Ovary (tissue), 9 donors: ENCODE results near the gene LUC7L2. TPM values are rescaled to one million over a fixed set of nuclear protein-coding genes. Genes with fewer than 3 reads are reported as not detected.
"Not testable (repeated sequence)": the region's sequence is repeated elsewhere in the genome, so short reads cannot be mapped to it uniquely, and the experiment has no call there.

Source experiments
- DNase-seq, 5 donors: peaks; one replicate each; pipeline ENCODE4 v3.0.0-alpha.2; 2019 to 2020
- H3K27ac ChIP-seq, 2 donors: fragments of 200-600 bp; one replicate each; pipeline versions ENCODE4 v1.5.1 to v1.8.0; 2019 to 2022
- H3K27me3 ChIP-seq: fragments of 200-600 bp; one replicate; pipeline ENCODE4 v1.8.0; 2022
- H3K36me3 ChIP-seq: fragments of 200-600 bp; sonication (generic); one replicate; pipeline ENCODE4 v1.5.1; 2019
- H3K4me1 ChIP-seq: one replicate; pipeline ENCODE4 v1.8.1; 2013; ENCODE audit warnings: mild to moderate bottlenecking, moderate library complexity; ENCODE audit not compliant: insufficient read depth
- H3K4me3 ChIP-seq: fragments of 200-600 bp; sonication (generic); one replicate; pipeline ENCODE4 v1.5.1; 2017
- H3K9me3 ChIP-seq, 2 donors: fragments of 200-600 bp in 1 of 2; sonication (generic) in 1 of 2; one replicate each; pipeline versions ENCODE4 v1.5.1 to v1.8.1; 2013 to 2019; ENCODE audit warnings: mild to moderate bottlenecking in 1 of 2, moderate library complexity in 1 of 2
- CTCF ChIP-seq, 3 donors: fragments of 450-650 bp in 2 of 3; fragments of 200-600 bp in 1 of 3; IDR thresholded peaks; one replicate each; pipeline versions ENCODE4 v1.5.1 to v1.8.0; 2016 to 2022; ENCODE audit warnings: antibody characterized with exemption in 3 of 3, mild to moderate bottlenecking in 1 of 3
- EP300 ChIP-seq: sonication (generic); formaldehyde crosslinking; IDR thresholded peaks from one replicate; pipeline ENCODE4 v1.6.1; 2017; ENCODE audit warnings: antibody characterized with exemption
- POLR2A ChIP-seq: fragments of 450-650 bp; IDR thresholded peaks from one replicate; pipeline ENCODE4 v1.6.1; 2017; ENCODE audit warnings: antibody characterized with exemption, mild to moderate bottlenecking, moderate library complexity
- WGBS, 3 donors: extraction: QIAGEN DNeasy Blood & Tissue Kit in 1 of 3; methylation state at CpG; one replicate each; pipeline versions ENCODE4 v1.1.5 to v1.1.7; 2013 to 2017; 5-methylcytosine and 5-hydroxymethylcytosine counted together
- intact Hi-C, 4 donors: fragments of 100-400 bp; cut with DNase I; formaldehyde crosslinking; loops; one replicate each; pipeline versions ENCODE4 v1.11.0 to v1.15.1; 2022 to 2023
- polyA plus RNA-seq, 2 donors: library from polyadenylated mRNA; stranded (reverse); fragments of 200-250 nt in 1 of 2; fragments of 350-450 nt in 1 of 2; fragmentation: Illumina TruSeq in 1 of 2; extraction: RNeasy Lipid Tissue Mini Kit (QIAGEN cat#74804) in 1 of 2; gene quantifications; one replicate each; pipeline ENCODE4 v1.2.3, GENCODE V29; 2013 to 2014
- total RNA-seq, 7 donors: library from RNA; depleted of rRNA in 2 of 7; stranded (reverse); fragments of >200 nt in 2 of 7; fragmentation: NEBNext Ultra II Directional in 3 of 7; extraction: Animal tissue kit (Norgen Biotek cat#: 25700) in 3 of 7; gene quantifications; one replicate each; pipeline versions ENCODE4 v1.1.0 to v1.2.4, GENCODE V29; 2016 to 2023
- donor health status: DM: no; HTN: no; CAD: no; lungs with moderate emphysema.
- donor health status: DM: no; HTN: no; CAD: no.
- donor health status: Bipolar disorder and iron deficiency.
- donor health status: DM: yes; HTN: yes; CAD: no.
- donor health status: DM: no; HTN: no; CAD: no.
- donor health status: DM: yes; HTN: yes; CAD: no.

Gene LUC7L2
- total and polyA plus RNA-seq, 9 donors, result 58.9 to 113 (median 87.2) TPM

GRCh38 chr7:139453673-139454321 is 94.1 kb downstream of the LUC7L2 start:
- Histone ChIP-seq H3K9me3 (no peaks in the 10 kb centered on the region), H3K4me3 (no peak overlapping the region), H3K27ac (no peak overlapping the region), H3K27me3 (no peaks in the 10 kb centered on the region), H3K4me1 (no peaks in the 10 kb centered on the region), H3K36me3 (no peaks in the 10 kb centered on the region)
- intact Hi-C loops, result no loop called here
- no peak for DNase-seq
- 52 to 65% (median 55%) methylated on average over 20 of the region's 20 CpGs for WGBS, 3 donors
- TF ChIP-seq POLR2A, result no peak
- TF ChIP-seq EP300, result no peak
- no peak for TF ChIP-seq CTCF (IDR thresholded peaks at IDR 0.05)

- TF ChIP-seq POLR2A (no peak), CTCF (IDR thresholded peaks at IDR 0.05) (no peak), EP300 (no peak)
- H3K4me3 ChIP-seq, result no peak overlapping the region
- intact Hi-C loops, result no loop called here
- H3K9me3 ChIP-seq, result no peaks in the 10 kb centered on the region
- no peaks in the 10 kb centered on the region for H3K36me3 ChIP-seq
- no peaks in the 10 kb centered on the region for H3K4me1 ChIP-seq
- H3K27me3 ChIP-seq, result no peaks in the 10 kb centered on the region
- 65 to 69% (median 65%) methylated on average over 4 of the region's 4 CpGs for WGBS, 3 donors
- no peak for DNase-seq
- no peak overlapping the region for H3K27ac ChIP-seq
Observed at GRCh38 chr7:139455789-139456188, 96.1 kb downstream of the LUC7L2 start.

GRCh38 chr7:139456511-139456910 is 96.8 kb downstream of the LUC7L2 start:
- no peaks in the 10 kb centered on the region for H3K36me3 ChIP-seq
- no peaks in the 10 kb centered on the region for H3K9me3 ChIP-seq
- intact Hi-C loops, result no loop called here
- H3K27me3 ChIP-seq, result no peaks in the 10 kb centered on the region
- no peak overlapping the region for H3K27ac ChIP-seq
- DNase-seq, result no peak
- H3K4me3 ChIP-seq, result no peak overlapping the region
- 82 to 90% (median 88%) methylated on average over 8 of the region's 8 CpGs for WGBS, 3 donors
- H3K4me1 ChIP-seq, result no peaks in the 10 kb centered on the region
- no peak for TF ChIP-seq POLR2A
- no peak for TF ChIP-seq CTCF (IDR thresholded peaks at IDR 0.05)
- TF ChIP-seq EP300, result no peak

GRCh38 chr7:139457153-139457946 is 97.7 kb downstream of the LUC7L2 start:
- no peak for DNase-seq
- intact Hi-C loops, result no loop called here
- no peak overlapping the region for H3K27ac ChIP-seq
- TF ChIP-seq CTCF (IDR thresholded peaks at IDR 0.05) (no peak), POLR2A (no peak), EP300 (no peak)
- no peaks in the 10 kb centered on the region for H3K4me1 ChIP-seq
- no peak overlapping the region for H3K4me3 ChIP-seq
- H3K9me3 ChIP-seq, result no peaks in the 10 kb centered on the region
- no peaks in the 10 kb centered on the region for H3K36me3 ChIP-seq
- no peaks in the 10 kb centered on the region for H3K27me3 ChIP-seq
- WGBS, 3 donors, result 70 to 73% (median 73%) methylated on average over 15 of the region's 15 CpGs

GRCh38 chr7:139463421-139463820 is 103.7 kb downstream of the LUC7L2 start:
- H3K36me3 ChIP-seq, intact Hi-C loops, H3K27ac ChIP-seq, H3K9me3 ChIP-seq, H3K4me3 ChIP-seq, H3K27me3 ChIP-seq, H3K4me1 ChIP-seq, DNase-seq: not testable (repeated sequence)
- 95 to 98% (median 96%) methylated on average over 12 of the region's 12 CpGs for WGBS, 3 donors

GRCh38 chr7:139464511-139464910 is 104.8 kb downstream of the LUC7L2 start:
- intact Hi-C loops, H3K9me3 ChIP-seq, DNase-seq, H3K27me3 ChIP-seq, H3K27ac ChIP-seq, H3K4me3 ChIP-seq, H3K36me3 ChIP-seq, H3K4me1 ChIP-seq: not testable (repeated sequence)
- WGBS, 3 donors, result 86 to 90% (median 87%) methylated on average over 4 of the region's 4 CpGs

GRCh38 chr7:139465072-139465471 is 105.4 kb downstream of the LUC7L2 start:
- H3K4me3 ChIP-seq, H3K27ac ChIP-seq, H3K27me3 ChIP-seq, H3K36me3 ChIP-seq, intact Hi-C loops, H3K9me3 ChIP-seq, H3K4me1 ChIP-seq, DNase-seq: not testable (repeated sequence)
- WGBS, 3 donors, result 97 to 99% (median 97%) methylated on average over 10 of the region's 10 CpGs
